CD4-positive, alpha-beta T cell (primary cell): ENCODE data around the gene ATP2B3. TPM values are rescaled to one million over a fixed set of nuclear protein-coding genes. Genes with fewer than 3 reads are reported as not detected.

Experiments
- ATAC-seq: fragments of 200-7000 bp; cut with Tn5 transposase; one replicate; pipeline ENCODE4 v1.10.0; 2022; ENCODE audit warnings: mild to moderate bottlenecking; ENCODE audit not compliant: poor library complexity
- CTCF ChIA-PET: fragments of 350-600 bp; sonication (Branson Sonifier 250); formaldehyde crosslinking; loops from one replicate; lab custom pipeline; 2021; ENCODE audit warnings: antibody characterized with exemption, inconsistent platforms; lab: Charles Lee
- POLR2A ChIA-PET: fragments of 350-600 bp; sonication (Branson Sonifier 250); formaldehyde crosslinking; loops from one replicate; lab custom pipeline; 2021; ENCODE audit warnings: antibody characterized with exemption, inconsistent platforms; lab: Charles Lee
- DNase-seq, 14 experiments: peaks; one replicate each; pipeline ENCODE4 v3.0.0-alpha.2; 2013 to 2020; ENCODE audit warnings: mixed read lengths in 2 of 14
- H3K27ac ChIP-seq, 2 donors: one replicate each; pipeline versions ENCODE4 v1.5.1 to v1.7.0; 2013; ENCODE audit warnings: low read length in 2 of 2, low read depth in 1 of 2, mild to moderate bottlenecking in 1 of 2
- H3K27me3 ChIP-seq, 2 experiments: 1 replicate in 1 of 2; 2 replicates in 1 of 2; pipeline versions ENCODE4 v1.6.1 to v1.7.0; 2013; ENCODE audit warnings: low read length in 2 of 2, control low read depth in 1 of 2, mild to moderate bottlenecking in 1 of 2, moderate library complexity in 1 of 2; ENCODE audit not compliant: insufficient read depth in 2 of 2, control insufficient read depth in 1 of 2
- H3K36me3 ChIP-seq: one replicate; pipeline ENCODE4 v1.6.1; 2013; ENCODE audit warnings: low read length, control low read depth; ENCODE audit not compliant: insufficient read depth
- H3K4me1 ChIP-seq: one replicate; pipeline ENCODE4 v1.6.1; 2013; ENCODE audit warnings: low read length, control low read depth; ENCODE audit not compliant: insufficient read depth
- H3K4me3 ChIP-seq: one replicate; pipeline ENCODE4 v1.5.1; 2013; ENCODE audit warnings: mild to moderate bottlenecking, low read length, moderate library complexity
- H3K9me3 ChIP-seq, 2 experiments: 1 replicate in 1 of 2; 2 replicates in 1 of 2; pipeline versions ENCODE4 v1.6.1 to v1.7.0; 2013; ENCODE audit warnings: low read length in 2 of 2, mild to moderate bottlenecking in 2 of 2, control low read depth in 1 of 2, moderate library complexity in 1 of 2; ENCODE audit not compliant: control insufficient read depth in 1 of 2, insufficient read depth in 1 of 2
- H3K27ac Mint-ChIP-seq: one replicate; pipeline ENCODE4 v1.8.0; 2020; ENCODE audit warnings: mixed read lengths
- H3K27me3 Mint-ChIP-seq: one replicate; pipeline ENCODE4 v1.8.0; 2021; ENCODE audit warnings: mixed read lengths
- H3K36me3 Mint-ChIP-seq: one replicate; pipeline ENCODE4 v1.8.0; 2021; ENCODE audit warnings: low read depth, mixed read lengths
- H3K4me1 Mint-ChIP-seq: one replicate; pipeline ENCODE4 v1.8.0; 2021; ENCODE audit warnings: low read depth, mixed read lengths
- H3K4me3 Mint-ChIP-seq: one replicate; pipeline ENCODE4 v1.8.0; 2020; ENCODE audit warnings: mild to moderate bottlenecking, mixed read lengths
- H3K9me3 Mint-ChIP-seq: one replicate; pipeline ENCODE4 v1.8.0; 2020; ENCODE audit warnings: mixed read lengths
- CTCF ChIP-seq: fragments of 200-600 bp; IDR thresholded peaks from one replicate; pipeline ENCODE4 v1.8.0; 2022; ENCODE audit warnings: antibody characterized with exemption, mild to moderate bottlenecking
- intact Hi-C, 2 experiments: fragments of 100-400 bp; cut with DNase I in 1 of 2; cut with micrococcal nuclease in 1 of 2; formaldehyde crosslinking; loops; one replicate each; pipeline versions ENCODE4 v1.15.1 to v1.9.0; 2023 to 2025; cut with DNase I, micrococcal nuclease
- total RNA-seq, 174 experiments: library from RNA in 2 of 174; stranded (reverse) in 2 of 174; gene quantifications; one replicate each; pipeline ENCODE4 v1.2.3 and lab custom pipeline; 2021 to 2026

Gene ATP2B3
- total RNA-seq, 2 experiments from 2014 or later, result not detected

- DNase-seq, result no peak
- intact Hi-C loops, result no loop called here
- no peak overlapping the region for H3K4me3 Mint-ChIP-seq
- H3K27ac Mint-ChIP-seq, result no peak overlapping the region
- Histone ChIP-seq H3K9me3 (no peaks in the 10 kb centered on the region), H3K4me1 (no peaks in the 10 kb centered on the region), H3K27me3 (no peaks in the 10 kb centered on the region), H3K27ac (no peak overlapping the region), H3K4me3 (no peak overlapping the region), H3K36me3 (no peaks in the 10 kb centered on the region)
- ChIA-PET CTCF (no interaction called here), POLR2A (no interaction called here)
- no peak for TF ChIP-seq CTCF
- no peaks in the 10 kb centered on the region for H3K4me1 Mint-ChIP-seq
- H3K36me3 Mint-ChIP-seq, result no peaks in the 10 kb centered on the region
- ATAC-seq, result no peak
- H3K9me3 Mint-ChIP-seq, result no peaks in the 10 kb centered on the region
- H3K27me3 Mint-ChIP-seq, result peaks cover 3% of the 10 kb centered on the region
These were observed 9.4 kb downstream of the ATP2B3 start for GRCh38 chrX:153526801-153527200.

GRCh38 chrX:153527208-153527607 is 9.8 kb downstream of the ATP2B3 start:
- ChIA-PET POLR2A (no interaction called here), CTCF (no interaction called here)
- Mint-ChIP-seq H3K27me3 (peaks cover 3% of the 10 kb centered on the region), H3K4me1 (no peaks in the 10 kb centered on the region), H3K9me3 (no peaks in the 10 kb centered on the region), H3K36me3 (no peaks in the 10 kb centered on the region), H3K27ac (no peak overlapping the region), H3K4me3 (no peak overlapping the region)
- intact Hi-C loops, result no loop called here
- TF ChIP-seq CTCF, result no peak
- no peaks in the 10 kb centered on the region for H3K4me1 ChIP-seq
- no peaks in the 10 kb centered on the region for H3K36me3 ChIP-seq
- no peak overlapping the region for H3K27ac ChIP-seq
- DNase-seq (no peak), ATAC-seq (no peak)
- no peaks in the 10 kb centered on the region for H3K9me3 ChIP-seq
- no peak overlapping the region for H3K4me3 ChIP-seq
- H3K27me3 ChIP-seq, result no peaks in the 10 kb centered on the region

GRCh38 chrX:153530411-153531129 is 13.1 kb downstream of the ATP2B3 start:
- Histone ChIP-seq H3K4me1 (no peaks in the 10 kb centered on the region), H3K27ac (no peak overlapping the region), H3K9me3 (no peaks in the 10 kb centered on the region), H3K36me3 (no peaks in the 10 kb centered on the region), H3K4me3 (no peak overlapping the region), H3K27me3 (no peaks in the 10 kb centered on the region)
- H3K4me1 Mint-ChIP-seq, result no peaks in the 10 kb centered on the region
- TF ChIP-seq CTCF, result no peak
- no peak overlapping the region for H3K4me3 Mint-ChIP-seq
- peaks cover 3% of the 10 kb centered on the region for H3K27me3 Mint-ChIP-seq
- DNase-seq (no peak), ATAC-seq (no peak)
- intact Hi-C loops, result no loop called here
- CTCF ChIA-PET, result no interaction called here
- H3K36me3 Mint-ChIP-seq, result no peaks in the 10 kb centered on the region
- POLR2A ChIA-PET, result no interaction called here
- H3K9me3 Mint-ChIP-seq, result no peaks in the 10 kb centered on the region
- no peak overlapping the region for H3K27ac Mint-ChIP-seq
